ENCODE data around the gene TRIM65.
A peak's percentile ranks its signal among the peaks of the same experiment; 100 is the strongest.

TRIM65 gene

GRCh38 chr17:75917141-75917916, 20.6 kb upstream of the TRIM65 start:
- no peak for DNase-seq (ENCODE audit: low read depth, low spot score)

- DNase-seq (ENCODE audit: low read depth, low spot score), result no peak
Observed at GRCh38 chr17:75915268-75915667, 18.5 kb upstream of the TRIM65 start.

GRCh38 chr17:75914643-75915267, 18.0 kb upstream of the TRIM65 start:
- no peak for DNase-seq (ENCODE audit: low read depth, low spot score)

- DNase-seq (ENCODE audit: low read depth, low spot score), result no peak
Observed at GRCh38 chr17:75913537-75914210, 16.9 kb upstream of the TRIM65 start.

- DNase-seq (ENCODE audit: low read depth, low spot score), result no peak
Observed at GRCh38 chr17:75910699-75911098, 13.9 kb upstream of the TRIM65 start.

- no peak for DNase-seq (ENCODE audit: low read depth, low spot score)
Observed at GRCh38 chr17:75909812-75910274, 13.1 kb upstream of the TRIM65 start.

- no peak for DNase-seq (ENCODE audit: low read depth, low spot score)
Observed at GRCh38 chr17:75909051-75909811, 12.5 kb upstream of the TRIM65 start.

GRCh38 chr17:75908201-75908600, 11.4 kb upstream of the TRIM65 start:
- peak; percentile 59 for DNase-seq (ENCODE audit: low read depth, low spot score)

GRCh38 chr17:75906143-75906884, 9.6 kb upstream of the TRIM65 start:
- DNase-seq (ENCODE audit: low read depth, low spot score), result no peak

- peak; percentile 99 for DNase-seq (ENCODE audit: low read depth, low spot score)
Observed at GRCh38 chr17:75904749-75905521, 8.2 kb upstream of the TRIM65 start, which contains the start of gene MRPL38. TSS of gene MRPL38 (minus strand) at chr17:75904884. CDS start at chr17:75904875, 9 bp downstream.

GRCh38 chr17:75902406-75902805, 5.7 kb upstream of the TRIM65 start:
- DNase-seq (ENCODE audit: low read depth, low spot score), result no peak

- no peak for DNase-seq (ENCODE audit: low read depth, low spot score)
Observed at GRCh38 chr17:75901727-75902126, 5.0 kb upstream of the TRIM65 start.

- no peak for DNase-seq (ENCODE audit: low read depth, low spot score)
Observed at GRCh38 chr17:75900691-75901533, 4.2 kb upstream of the TRIM65 start.

GRCh38 chr17:75899767-75900468, 3.2 kb upstream of the TRIM65 start:
- DNase-seq (ENCODE audit: low read depth, low spot score), result no peak

GRCh38 chr17:75899353-75899752, 2.6 kb upstream of the TRIM65 start:
- no peak for DNase-seq (ENCODE audit: low read depth, low spot score)

- DNase-seq (ENCODE audit: low read depth, low spot score), result no peak
Observed at GRCh38 chr17:75898791-75899190, 2.0 kb upstream of the TRIM65 start.

- DNase-seq (ENCODE audit: low read depth, low spot score), result no peak
Observed at GRCh38 chr17:75898065-75898464, 1.3 kb upstream of the TRIM65 start.

- no peak for DNase-seq (ENCODE audit: low read depth, low spot score)
Observed at GRCh38 chr17:75897160-75898019, 639 bp upstream of the TRIM65 start.
